ENCODE measurements around the gene MAP7D1.

Gene MAP7D1

DNA sequence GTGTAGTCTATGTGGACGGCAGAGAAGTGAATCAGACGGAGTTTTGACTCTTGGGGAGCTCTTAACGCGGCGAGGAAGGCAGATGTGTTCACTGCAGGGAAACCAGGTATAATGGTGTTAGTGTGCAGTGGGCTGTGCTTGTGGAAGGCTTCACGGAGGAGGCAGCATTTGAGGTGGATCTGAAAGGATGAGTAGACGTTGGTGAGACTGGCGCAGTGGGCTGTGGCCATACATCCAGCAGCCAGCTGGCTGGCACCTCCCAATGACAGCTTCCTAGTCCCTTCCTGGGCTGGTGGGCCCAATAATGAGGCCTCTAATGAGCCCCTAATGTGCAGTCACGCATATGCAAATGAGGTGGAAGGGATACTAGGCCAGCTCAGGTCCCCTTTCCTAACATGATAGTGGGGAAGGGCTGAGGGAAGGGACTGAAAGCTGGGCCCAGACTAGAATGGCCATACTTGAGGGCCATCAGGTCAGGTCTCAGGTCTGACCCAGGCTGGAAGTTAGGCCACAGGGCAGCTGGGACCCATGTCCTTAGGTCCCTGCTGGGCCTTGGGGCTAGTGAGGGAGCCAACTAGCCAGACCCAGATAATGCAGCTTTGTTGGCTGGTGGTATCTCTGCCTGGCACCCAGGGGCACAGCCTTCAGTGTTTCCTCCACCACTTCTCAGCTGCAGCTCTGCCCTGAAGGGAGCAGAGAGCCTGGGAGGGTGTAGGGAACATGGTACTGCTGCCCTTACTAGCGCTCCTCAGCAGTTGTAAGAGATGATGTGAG lies 3.8 kb downstream of the MAP7D1 start:
- in situ Hi-C loops (cut with HindIII; ENCODE audit: low sequenced_read_pairs): no loop called here
- TF ChIP-seq, protein P1, sequence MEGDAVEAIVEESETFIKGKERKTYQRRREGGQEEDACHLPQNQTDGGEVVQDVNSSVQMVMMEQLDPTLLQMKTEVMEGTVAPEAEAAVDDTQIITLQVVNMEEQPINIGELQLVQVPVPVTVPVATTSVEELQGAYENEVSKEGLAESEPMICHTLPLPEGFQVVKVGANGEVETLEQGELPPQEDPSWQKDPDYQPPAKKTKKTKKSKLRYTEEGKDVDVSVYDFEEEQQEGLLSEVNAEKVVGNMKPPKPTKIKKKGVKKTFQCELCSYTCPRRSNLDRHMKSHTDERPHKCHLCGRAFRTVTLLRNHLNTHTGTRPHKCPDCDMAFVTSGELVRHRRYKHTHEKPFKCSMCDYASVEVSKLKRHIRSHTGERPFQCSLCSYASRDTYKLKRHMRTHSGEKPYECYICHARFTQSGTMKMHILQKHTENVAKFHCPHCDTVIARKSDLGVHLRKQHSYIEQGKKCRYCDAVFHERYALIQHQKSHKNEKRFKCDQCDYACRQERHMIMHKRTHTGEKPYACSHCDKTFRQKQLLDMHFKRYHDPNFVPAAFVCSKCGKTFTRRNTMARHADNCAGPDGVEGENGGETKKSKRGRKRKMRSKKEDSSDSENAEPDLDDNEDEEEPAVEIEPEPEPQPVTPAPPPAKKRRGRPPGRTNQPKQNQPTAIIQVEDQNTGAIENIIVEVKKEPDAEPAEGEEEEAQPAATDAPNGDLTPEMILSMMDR (IDR thresholded peaks at IDR 0.05; ENCODE audit: low read depth, low read length): no peak
- no peak for DNase-seq (ENCODE audit: low read depth, low spot score)
- no peak overlapping the region for H3K4me3 ChIP-seq (ENCODE audit: low read depth, low read length)

DNA sequence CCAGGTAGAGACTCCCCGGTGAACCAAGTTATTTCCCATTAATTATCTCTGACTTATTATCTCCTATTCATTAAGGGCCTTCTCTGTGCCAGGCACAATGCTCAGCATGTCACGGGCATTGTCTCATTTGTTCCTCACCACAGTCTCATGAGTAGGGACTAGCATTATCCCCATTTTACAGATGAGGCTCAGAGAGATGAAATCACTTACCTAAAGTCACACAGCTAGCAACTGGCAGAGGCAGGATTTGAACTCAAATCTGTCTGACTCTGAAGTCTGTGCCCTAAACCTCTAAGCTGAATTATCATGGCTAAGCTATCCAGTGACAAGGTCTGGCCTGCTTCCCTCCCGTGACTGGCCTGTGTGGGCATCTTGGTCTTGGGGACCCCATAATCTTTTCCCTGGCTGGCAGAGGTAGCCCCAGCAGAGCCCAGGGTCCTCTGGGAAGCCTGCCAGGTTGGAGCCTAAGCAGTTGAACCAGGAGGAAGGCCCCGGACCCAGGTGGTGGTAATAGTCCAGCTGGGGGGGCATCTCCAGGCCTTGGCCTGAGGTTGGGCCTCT lies 4.5 kb downstream of the MAP7D1 start:
- in situ Hi-C loops (cut with HindIII; ENCODE audit: low sequenced_read_pairs): no loop called here
- DNase-seq (ENCODE audit: low read depth, low spot score): no peak

GRCh38 chr1:36160949-36161485 lies 5.1 kb downstream of the MAP7D1 start:
- TF ChIP-seq, protein P1 (IDR thresholded peaks at IDR 0.05; ENCODE audit: low read depth, low read length): peak; percentile 55
- DNase-seq (ENCODE audit: low read depth, low spot score): peak; percentile 68
- peak overlapping the region; percentile 48 for H3K4me3 ChIP-seq (ENCODE audit: low read depth, low read length)
- in situ Hi-C loops (cut with HindIII; ENCODE audit: low sequenced_read_pairs): no loop called here

More for the DNA sequence above, 4.5 kb downstream of the MAP7D1 start:
- peak overlapping the region; percentile 48 for H3K4me3 ChIP-seq (ENCODE audit: low read depth, low read length)
- TF ChIP-seq, protein P1 (IDR thresholded peaks at IDR 0.05; ENCODE audit: low read depth, low read length): no peak

DNA sequence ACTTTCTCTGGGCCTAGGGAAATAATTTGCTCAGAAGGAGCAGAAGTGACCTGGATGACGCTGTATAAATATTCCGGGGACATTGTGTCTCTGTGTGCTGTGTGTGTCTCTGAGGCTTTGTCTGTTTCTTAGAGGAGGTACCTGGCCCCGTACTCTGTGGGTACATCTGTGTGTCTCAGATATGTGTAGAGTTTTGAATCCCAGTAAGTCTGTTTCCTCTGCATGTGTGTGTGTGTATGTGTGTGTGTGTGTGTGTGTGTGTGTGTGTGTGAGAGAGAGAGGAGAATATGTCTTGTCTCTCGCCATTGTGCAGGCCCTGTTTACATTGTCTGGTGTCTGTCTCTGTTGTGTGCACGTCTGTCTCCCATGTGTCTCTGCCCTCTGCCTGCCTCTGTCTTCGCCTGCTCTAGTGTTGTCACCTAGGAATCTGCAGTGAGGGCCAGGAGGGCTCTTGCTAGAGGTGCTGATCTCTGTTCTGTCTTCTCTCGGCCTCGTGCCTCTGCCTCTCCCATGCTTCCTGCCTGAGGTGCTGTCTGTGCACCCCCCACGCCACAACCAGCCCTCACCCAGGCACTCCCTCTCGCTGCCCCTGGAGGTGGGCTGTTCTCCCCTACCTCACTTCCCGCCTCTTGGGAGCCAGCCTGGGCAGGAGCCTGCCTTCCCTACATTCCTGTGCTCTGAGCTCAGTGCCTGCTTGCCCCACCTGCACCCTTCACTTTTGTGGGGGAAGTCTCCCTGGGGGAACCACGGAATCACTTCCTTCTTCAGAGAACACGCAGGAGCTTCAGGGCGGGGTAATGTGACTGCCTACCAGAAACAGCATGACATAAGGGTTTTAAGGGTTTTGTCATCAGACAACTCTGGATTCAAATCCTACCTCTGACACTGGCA lies 5.9 kb downstream of the MAP7D1 start:
- DNase-seq (ENCODE audit: low read depth, low spot score): no peak
- H3K4me3 ChIP-seq (ENCODE audit: low read depth, low read length): peak overlapping the region; percentile 48
- TF ChIP-seq, protein P1 (IDR thresholded peaks at IDR 0.05; ENCODE audit: low read depth, low read length): no peak
- in situ Hi-C loops (cut with HindIII; ENCODE audit: low sequenced_read_pairs): no loop called here

GRCh38 chr1:36162680-36163239 lies 6.8 kb downstream of the MAP7D1 start:
- TF ChIP-seq, protein P1 (IDR thresholded peaks at IDR 0.05; ENCODE audit: low read depth, low read length): no peak
- H3K4me3 ChIP-seq (ENCODE audit: low read depth, low read length): no peak overlapping the region
- DNase-seq (ENCODE audit: low read depth, low spot score): no peak
- in situ Hi-C loops (cut with HindIII; ENCODE audit: low sequenced_read_pairs): no loop called here

DNA sequence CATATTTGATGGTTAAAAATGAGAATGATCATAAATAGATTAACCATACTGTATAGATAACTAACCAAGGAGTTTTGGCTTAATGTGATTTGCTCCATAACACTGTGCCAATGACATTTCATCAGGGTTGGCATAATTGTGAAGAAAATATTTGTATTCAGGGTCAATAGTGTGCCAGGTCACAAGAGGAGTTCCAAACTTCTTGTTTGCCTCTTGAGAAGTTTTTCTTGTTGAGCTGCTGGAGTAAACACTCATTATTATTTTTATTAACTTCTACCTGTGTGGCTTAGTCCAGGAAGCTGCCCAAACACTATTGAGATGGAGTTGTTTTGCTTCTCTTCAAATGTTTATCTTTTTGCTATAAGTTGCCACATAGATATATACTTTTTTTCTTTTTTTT lies 7.5 kb downstream of the MAP7D1 start:
- TF ChIP-seq, protein P1 (IDR thresholded peaks at IDR 0.05; ENCODE audit: low read depth, low read length): no peak
- in situ Hi-C loops (cut with HindIII; ENCODE audit: low sequenced_read_pairs): no loop called here

More for the DNA sequence above, 7.5 kb downstream of the MAP7D1 start:
- DNase-seq (ENCODE audit: low read depth, low spot score): no peak
- no peak overlapping the region for H3K4me3 ChIP-seq (ENCODE audit: low read depth, low read length)
